ENCODE measurements around the gene HSD17B14.

GRCh38 chr19:48862827-48863226, 26.5 kb upstream of the HSD17B14 start:
- TF ChIP-seq GATA2 (IDR thresholded peaks at IDR 0.05; ENCODE audit: low read depth, low read length) (no peak), GATA3 (IDR thresholded peaks at IDR 0.05; ENCODE audit: low read depth, low read length) (no peak)
